Measurements from ENCODE around the gene TSPAN14.

TSPAN14 gene

DNA sequence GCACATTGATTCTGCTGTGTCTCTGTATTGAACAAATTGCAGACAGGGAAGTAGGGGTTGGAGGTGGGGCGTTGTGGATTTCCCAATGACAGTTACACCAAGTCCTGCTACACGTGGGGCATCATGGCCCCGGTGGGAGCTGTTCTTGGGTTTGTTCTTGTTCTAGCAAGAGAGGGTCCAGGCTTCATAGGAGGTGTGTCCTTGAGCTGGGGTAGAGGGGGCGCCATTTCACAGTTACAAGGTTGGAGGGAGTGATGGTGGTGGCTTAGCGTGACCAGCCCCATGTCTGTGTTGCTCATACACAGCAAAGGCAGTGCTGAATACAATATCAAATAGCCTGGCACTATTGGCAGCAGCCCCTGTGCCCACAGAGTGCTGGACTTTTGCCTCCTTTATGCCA lies 99.3 kb downstream of the TSPAN14 start:
- no peak for DNase-seq

DNA sequence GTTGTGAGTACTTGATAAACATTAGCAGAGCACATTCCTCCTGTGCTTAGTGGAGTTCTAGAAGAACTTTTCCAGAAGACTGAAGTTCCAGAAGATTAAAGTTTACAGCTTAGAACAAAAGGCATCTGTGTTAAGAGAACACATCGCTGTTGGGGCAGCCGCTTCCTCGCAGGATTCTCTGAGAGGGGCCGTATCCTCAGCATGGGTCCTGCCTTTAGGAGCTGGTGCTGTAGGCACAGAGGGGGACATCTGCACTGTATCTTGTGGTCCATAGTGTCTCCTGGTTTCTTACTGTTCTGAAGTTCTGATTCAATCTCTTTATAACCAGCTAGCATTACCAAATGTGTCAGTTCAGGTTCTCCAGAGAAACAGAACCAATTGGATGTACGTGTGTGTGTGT lies 99.9 kb downstream of the TSPAN14 start:
- DNase-seq, result no peak

DNA sequence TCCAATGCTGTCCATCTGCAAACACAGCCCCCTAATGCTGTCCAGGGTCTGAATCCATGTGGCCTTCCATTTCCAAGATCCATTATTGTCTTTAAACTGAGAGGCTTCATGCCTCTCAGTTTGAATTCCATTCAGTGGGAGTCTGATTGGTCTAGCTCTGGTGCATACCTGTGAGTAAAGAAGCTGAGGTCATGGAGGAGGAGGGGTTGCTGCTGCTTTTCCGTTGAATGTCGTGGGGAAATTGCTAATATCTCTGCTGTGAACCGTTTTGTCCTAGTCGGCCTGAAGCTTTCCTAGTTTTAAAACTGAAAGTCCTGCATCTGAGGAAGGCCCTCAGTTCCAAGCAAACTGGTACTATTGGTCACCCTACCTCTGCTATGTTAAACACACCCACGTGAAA lies 101.3 kb downstream of the TSPAN14 start:
- DNase-seq, result no peak

DNA sequence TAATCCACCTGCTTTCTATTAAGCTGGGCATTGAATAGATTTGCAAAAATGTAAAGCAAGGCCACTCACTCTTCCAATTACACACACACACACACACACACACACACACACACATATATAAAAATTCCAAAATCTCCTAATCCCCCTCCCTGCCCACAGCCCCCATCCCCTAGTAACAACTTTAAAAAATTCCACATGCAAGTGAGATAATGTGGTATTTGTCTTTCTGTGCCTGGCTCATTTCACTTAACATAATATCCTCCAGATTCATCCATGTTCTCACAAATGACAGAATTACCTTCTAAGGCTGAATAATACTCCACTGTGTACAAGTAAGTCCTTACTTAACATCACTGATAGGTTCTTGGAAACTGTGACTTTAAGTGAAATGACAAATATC lies 107.8 kb downstream of the TSPAN14 start:
- no peak for DNase-seq

DNA sequence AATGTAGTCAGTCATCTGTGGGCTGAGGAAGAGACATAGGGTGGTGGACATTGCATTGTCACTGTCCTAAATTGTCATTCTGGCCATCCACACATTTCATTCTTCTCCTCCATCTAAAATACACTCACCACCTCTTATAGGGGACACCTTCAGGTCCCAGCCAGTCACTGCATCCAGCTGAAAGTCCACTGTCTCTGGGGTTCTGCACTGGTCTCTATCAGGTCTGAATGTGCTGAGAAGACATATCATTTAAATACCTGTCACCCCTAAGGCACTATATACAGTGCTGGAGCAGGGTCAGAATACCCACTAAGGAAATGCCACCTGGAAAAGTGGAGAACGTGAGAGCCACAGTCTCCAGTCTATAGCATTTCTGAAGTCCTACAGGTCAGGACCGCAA lies 113.2 kb downstream of the TSPAN14 start:
- DNase-seq, result no peak

DNA sequence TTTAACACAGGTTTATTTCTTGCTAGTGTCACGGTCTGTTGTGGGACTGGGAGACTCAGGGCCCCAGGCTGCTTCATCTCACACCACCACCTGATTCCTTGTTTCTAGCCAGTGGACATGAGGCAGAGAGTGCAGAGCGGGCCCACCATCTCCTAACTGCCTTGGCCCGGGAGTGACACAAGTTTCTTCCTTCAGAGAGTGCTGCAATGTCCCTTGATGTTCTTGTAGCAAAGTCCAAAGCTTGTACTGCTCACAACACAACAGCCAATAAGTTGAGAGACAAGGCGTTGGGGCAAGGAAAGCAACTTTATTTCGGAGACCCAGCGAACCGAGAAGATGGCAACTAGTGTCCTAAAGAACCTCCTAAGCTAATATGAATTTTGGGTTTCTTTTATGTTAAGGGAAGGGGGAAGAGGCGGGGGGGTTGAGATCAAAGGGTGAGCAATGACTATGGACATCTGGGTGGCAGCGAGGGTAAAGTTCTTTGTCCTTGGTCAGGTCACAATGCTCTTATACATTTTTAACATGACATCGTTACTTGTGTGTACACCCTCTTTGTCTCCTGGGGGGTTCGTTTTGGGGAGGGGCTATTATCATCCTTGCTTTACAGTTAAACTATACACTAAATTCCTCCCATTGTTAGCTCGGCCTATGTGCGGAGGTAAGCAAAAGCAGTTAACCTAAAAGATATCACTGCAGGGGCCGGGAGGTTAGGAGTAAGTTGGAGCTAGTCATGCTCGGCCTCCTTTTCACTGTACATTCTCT lies 115.2 kb downstream of the TSPAN14 start:
- no peak for DNase-seq

DNA sequence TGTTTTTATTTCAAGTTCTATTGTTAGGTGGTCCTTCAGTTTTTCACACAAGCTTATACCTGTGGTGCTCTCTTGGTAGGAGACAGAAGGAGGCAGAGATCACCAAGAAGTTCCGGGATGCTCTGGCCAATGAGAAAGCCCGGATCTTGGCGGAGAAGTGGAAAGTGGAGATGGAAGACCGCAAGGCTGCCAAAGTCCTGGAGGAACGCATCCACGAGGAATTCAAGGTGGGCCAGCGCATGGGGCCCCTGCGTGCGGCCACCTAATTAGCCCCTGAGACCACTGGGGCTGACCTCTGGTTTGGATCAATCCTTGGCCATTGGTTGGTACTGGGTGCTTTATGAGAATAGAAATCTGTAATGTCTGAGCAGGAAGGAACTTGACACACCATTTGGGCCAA lies 117.2 kb downstream of the TSPAN14 start:
- no peak for DNase-seq

DNA sequence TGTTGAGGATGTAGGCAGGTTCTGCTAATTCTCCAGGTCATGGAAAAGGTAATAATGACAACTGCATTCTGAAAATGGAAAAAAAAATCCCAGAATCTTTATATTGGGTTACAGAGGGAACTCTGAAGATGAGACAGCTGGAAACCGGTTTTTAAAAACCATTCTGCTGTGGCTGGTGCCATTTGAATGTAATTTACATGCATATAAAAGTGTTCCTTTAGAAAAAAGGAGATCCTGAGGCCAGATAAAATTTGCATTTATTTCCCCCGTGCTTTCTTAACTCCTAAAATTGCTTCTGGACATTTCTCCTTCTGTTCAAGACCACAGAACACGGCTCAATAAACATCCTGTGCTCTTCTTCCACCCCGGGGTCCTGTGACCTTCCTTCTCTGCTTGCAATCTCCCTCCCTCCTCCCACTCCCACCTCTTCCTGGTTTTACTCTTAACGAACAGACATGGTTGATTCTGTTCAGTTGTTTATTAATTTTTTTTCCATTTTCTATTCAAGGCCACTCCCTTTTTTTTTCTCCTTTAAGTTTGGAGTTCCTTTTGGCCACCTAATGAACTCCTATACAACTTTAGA lies 125.2 kb downstream of the TSPAN14 start:
- no peak for DNase-seq

DNA sequence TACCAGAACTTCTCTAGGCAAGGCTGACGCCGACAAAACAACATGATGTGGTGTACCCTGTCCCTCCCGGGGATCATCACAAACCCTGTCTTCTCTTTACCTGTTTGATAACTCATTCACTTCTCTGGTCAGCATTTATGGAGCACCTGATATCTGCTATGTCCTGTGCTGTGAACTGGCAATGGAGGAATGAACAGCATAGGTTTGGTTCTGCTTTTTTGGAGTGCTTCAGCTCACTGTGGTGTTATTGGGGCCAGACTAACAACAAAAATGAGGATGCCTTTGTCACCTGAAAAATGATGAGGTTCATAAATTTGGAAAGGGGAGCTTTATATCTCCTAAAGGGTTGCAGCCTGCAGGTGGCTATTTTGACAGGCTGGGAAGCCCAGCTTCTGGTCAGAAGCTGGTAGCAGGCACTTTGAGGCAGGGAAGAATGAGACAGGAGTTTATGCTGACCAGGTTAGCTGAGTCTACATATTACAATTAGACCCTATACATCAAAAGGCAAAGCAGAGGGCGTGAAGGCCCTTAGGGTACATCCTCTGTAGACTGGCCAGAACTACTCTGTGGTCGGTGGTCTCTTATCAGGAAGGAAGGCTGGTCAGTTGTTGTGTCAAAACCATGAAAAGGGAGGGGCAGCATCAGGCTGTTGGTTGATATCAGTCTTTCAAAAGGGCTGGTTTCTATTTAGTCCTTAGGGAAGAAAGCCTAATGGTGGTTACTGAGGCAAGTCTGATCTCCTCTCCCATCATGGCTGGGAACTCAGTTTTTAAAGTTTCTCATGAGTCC lies 125.9 kb downstream of the TSPAN14 start:
- no peak for DNase-seq

DNA sequence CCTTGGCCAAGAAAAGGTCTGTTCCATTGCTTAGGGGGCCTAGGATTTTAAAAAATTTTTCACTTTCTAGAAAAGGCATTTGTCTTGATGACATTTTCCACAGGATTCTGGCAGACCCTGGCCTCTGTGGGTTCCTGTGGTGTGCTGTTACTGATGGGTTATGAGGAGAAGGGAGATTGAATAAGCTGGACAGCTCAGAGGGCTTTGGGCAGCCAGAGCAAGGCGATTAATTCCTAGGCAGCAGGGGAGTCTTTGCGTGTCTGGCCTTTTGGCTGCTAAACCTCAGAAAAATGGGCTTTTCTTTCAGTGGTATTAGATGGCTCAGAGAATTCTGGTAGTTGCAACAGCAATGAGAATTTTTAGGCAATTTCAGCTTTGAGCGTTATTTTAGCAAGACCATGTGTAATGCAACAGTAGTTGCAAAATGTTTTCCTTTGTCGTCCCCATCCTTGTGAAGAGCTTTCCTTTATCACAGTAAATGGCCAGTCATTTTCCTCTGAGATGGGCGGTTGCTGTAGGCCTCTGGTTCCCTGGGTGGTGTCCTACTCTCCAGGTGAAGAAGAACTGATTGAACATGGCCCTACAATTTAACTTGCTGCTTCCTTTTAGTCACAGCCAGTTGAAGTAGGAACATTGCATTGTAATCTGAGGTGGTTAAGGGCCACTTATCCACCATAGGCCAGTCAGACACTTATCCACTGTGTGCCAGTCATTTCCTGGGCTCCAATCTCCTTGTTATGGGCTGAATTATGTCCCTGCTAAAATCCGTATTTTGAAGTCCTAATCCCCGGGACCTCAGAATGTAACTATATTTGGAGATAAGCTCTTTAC lies 126.7 kb downstream of the TSPAN14 start:
- DNase-seq, result no peak

DNA sequence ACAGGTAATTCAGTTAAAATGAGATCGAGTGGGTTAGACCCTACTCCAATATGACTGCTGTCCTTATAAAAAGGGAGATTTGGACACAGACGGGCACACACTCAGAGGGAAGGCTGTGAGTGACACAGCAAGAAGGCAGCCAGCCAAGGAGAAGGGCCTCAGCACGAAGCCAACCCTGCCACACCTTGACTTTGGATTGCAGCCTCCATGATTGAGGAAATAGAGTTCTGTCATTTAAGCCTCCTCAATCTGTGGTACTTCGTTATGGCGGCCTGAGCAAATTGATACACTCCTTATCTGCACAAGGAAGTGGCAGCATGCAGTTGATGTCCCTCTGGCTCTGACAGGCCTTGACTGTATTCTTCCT lies 127.3 kb downstream of the TSPAN14 start:
- no peak for DNase-seq

DNA sequence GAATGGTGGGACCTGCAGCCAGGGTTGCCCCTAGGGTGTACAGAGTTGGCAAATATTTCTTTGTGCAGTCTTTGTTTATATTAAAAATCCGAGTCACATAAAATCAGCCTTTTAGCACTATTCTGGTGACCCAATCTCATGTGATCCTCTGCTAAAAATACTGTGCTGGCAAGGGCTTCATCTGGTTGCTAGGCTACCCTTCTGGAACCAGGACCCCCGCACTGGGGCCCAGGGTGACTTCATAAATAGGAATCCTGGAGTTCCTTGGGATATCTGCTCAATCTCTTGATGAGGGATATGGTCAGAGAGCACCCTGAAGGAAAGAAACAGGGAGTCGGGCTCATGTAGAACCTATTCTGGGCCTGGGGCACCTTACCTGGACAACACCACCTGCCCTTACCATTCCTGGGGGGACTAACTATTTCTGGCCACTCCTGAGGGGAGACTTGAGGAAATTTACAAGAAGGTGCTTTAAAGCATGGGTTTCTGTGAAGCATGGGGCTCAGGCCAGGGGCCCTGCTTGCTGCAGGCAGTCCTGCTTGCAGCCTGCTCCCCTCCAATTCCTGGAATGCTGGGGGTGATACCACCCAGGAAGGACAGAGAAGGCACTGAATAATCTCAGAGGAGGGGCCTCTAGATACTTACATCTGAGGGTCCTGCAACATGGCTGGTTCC lies 128.3 kb downstream of the TSPAN14 start:
- DNase-seq, result no peak
